Measurements from ENCODE around the gene IFT20. TPM values are rescaled to one million over a fixed set of nuclear protein-coding genes. Genes with fewer than 3 reads are reported as not detected.
A peak's percentile ranks its signal among the peaks of the same experiment; 100 is the strongest.

IFT20 gene
- total and polyA plus RNA-seq, 2 donors from 2014 or later, result 37.5 to 52.6 TPM

GRCh38 chr17:28368915-28369683, 33.8 kb upstream of the IFT20 start:
- H3K27me3 ChIP-seq (ENCODE audit: control insufficient read depth, insufficient read depth, low read length), result no peaks in the 10 kb centered on the region
- DNase-seq (no peak), FAIRE-seq (no peak)
- no peaks in the 10 kb centered on the region for H3K9me3 ChIP-seq (ENCODE audit: control insufficient read depth in 2 of 3, insufficient read depth in 1 of 3, low read length in 3 of 3)
- TF ChIP-seq CTCF (IDR thresholded peaks at IDR 0.05; ENCODE audit: borderline replicate concordance, extremely low read depth, insufficient read depth), result no peak
- peaks cover 0 to 17% (median 3%) of the 10 kb centered on the region in 3 donors for H3K4me1 ChIP-seq (ENCODE audit: control insufficient read depth in 2 of 3, insufficient read depth in 2 of 3, low read depth in 1 of 3, low read length in 3 of 3)
- H3K36me3 ChIP-seq (ENCODE audit: control insufficient read depth in 2 of 3, insufficient read depth in 3 of 3, low read length in 3 of 3), result peaks cover 0 to 3% (median 0%) of the 10 kb centered on the region in 3 donors
- no peak overlapping the region for H3K9ac ChIP-seq (ENCODE audit: low read length in 3 of 3)
- no peak overlapping the region for H3K27ac ChIP-seq (ENCODE audit: low read depth in 2 of 2, low read length in 2 of 2)
- no peak overlapping the region for H3K4me3 ChIP-seq (ENCODE audit: low read length in 3 of 3)
- intact Hi-C loops (cut with DNase I), result no loop called here

DNA sequence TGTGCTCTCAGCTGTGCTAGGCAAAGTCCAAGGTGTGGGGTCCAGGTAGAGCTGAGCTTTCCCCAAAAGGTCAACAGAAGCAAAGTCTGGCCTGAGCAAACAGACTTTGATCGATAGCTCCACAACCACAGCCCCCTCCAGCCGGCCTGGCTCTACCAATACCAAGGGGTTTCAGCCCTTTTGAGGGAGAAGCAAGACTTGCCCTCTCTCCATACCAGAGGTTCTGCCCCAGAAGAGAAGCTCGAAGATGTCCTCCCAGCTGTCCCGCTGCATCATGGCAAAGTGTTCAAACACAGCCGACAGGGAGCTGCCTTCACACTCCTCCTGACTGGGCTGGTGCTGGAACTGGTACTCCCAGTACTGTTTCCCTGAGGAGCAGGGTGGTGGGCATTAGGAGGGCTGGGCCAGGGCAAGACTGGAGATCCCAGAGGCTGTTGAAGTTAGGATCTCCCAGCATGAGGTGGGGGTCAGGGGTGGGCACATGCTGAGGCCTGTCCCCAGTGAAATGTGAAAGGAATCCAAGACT, 33.1 kb upstream of the IFT20 start:
- no peak for TF ChIP-seq CTCF (IDR thresholded peaks at IDR 0.05; ENCODE audit: borderline replicate concordance, extremely low read depth, insufficient read depth)
- Histone ChIP-seq H3K27me3 (ENCODE audit: control insufficient read depth, insufficient read depth, low read length) (no peaks in the 10 kb centered on the region), H3K36me3 (ENCODE audit: control insufficient read depth in 2 of 3, insufficient read depth in 3 of 3, low read length in 3 of 3) (peaks cover 0 to 4% (median under 1%) of the 10 kb centered on the region in 3 donors), H3K9me3 (ENCODE audit: control insufficient read depth in 2 of 3, insufficient read depth in 1 of 3, low read length in 3 of 3) (no peaks in the 10 kb centered on the region), H3K9ac (ENCODE audit: low read length in 3 of 3) (no peak overlapping the region), H3K27ac (ENCODE audit: low read depth in 2 of 2, low read length in 2 of 2) (no peak overlapping the region), H3K4me1 (ENCODE audit: control insufficient read depth in 2 of 3, insufficient read depth in 2 of 3, low read depth in 1 of 3, low read length in 3 of 3) (peaks cover 0 to 17% (median 3%) of the 10 kb centered on the region in 3 donors), H3K4me3 (ENCODE audit: low read length in 3 of 3) (no peak overlapping the region)
- FAIRE-seq, result no peak
- no peak for DNase-seq
- intact Hi-C loops (cut with DNase I), result no loop called here

DNA sequence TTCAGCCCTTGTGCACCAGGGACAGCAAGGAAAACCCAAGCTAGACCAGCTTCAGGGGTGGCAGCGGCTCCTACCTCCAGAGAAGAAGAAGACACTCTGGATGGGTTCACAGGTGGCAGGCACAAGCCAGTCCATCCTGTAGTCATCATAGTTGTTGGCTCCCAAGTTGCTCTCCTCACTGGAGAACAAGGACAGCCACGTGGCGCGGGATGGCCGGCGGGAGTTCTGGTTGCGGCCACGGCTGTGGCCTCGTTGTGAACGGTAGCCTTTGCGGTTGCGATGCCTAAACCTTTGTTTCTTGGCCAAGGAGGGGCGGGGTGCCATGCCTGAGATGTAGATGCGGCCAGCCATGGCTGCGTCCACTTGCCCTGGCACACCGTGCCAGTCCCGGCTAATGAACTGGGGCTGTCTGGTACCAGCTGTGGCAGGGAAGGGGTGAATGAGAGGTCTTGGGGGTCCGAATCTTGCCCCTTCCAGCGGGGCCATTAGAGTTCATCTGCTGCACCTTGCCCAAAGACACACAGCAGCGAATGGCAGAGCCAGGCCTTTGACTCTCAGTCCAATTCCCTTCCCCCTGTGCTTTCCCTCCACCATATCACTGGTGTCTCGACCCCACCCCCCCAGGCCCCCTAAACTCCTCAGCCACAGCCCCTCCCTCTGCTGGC, 32.5 kb upstream of the IFT20 start:
- no peaks in the 10 kb centered on the region for H3K27me3 ChIP-seq (ENCODE audit: control insufficient read depth, insufficient read depth, low read length)
- FAIRE-seq, result no peak
- H3K4me1 ChIP-seq (ENCODE audit: control insufficient read depth in 2 of 3, insufficient read depth in 2 of 3, low read depth in 1 of 3, low read length in 3 of 3), result peaks cover 0 to 16% (median 3%) of the 10 kb centered on the region in 3 donors
- H3K9ac ChIP-seq (ENCODE audit: low read length in 3 of 3), result no peak overlapping the region
- TF ChIP-seq CTCF (IDR thresholded peaks at IDR 0.05; ENCODE audit: borderline replicate concordance, extremely low read depth, insufficient read depth), result no peak
- H3K9me3 ChIP-seq (ENCODE audit: control insufficient read depth in 2 of 3, insufficient read depth in 1 of 3, low read length in 3 of 3), result no peaks in the 10 kb centered on the region
- no peak overlapping the region for H3K4me3 ChIP-seq (ENCODE audit: low read length in 3 of 3)
- intact Hi-C loops (cut with DNase I), result no loop called here
- DNase-seq, result peak in 1 of 5 donors; percentile 11
- H3K27ac ChIP-seq (ENCODE audit: low read depth in 2 of 2, low read length in 2 of 2), result no peak overlapping the region
- H3K36me3 ChIP-seq (ENCODE audit: control insufficient read depth in 2 of 3, insufficient read depth in 3 of 3, low read length in 3 of 3), result peaks cover 0 to 9% (median 6%) of the 10 kb centered on the region in 3 donors

All from kidney (tissue), 14 donors.